OCI-LY3 (cell line): Measurements from ENCODE around the gene SLMAP.

Experiments
- CTCF ChIP-seq: fragments of 200-600, 300-600 bp; sonication (generic); IDR thresholded peaks from 2 replicates; pipeline ENCODE4 v1.5.1; 2014; ENCODE audit warnings: antibody characterized with exemption, low read length, low read depth
- EZH2phosphoT487 ChIP-seq: fragments of 200-600 bp; shearing (Covaris generic); IDR thresholded peaks from 2 replicates; pipeline ENCODE4 v1.6.1; 2018; ENCODE audit warnings: antibody characterized with exemption, mixed run types, low read depth

- no peak for TF ChIP-seq EZH2phosphoT487
- TF ChIP-seq CTCF = no peak
These were observed 77.7 kb downstream of the SLMAP start for GRCh38 chr3:57833763-57834162.
